ENCODE measurements around the gene SIGLEC11.
"Not testable (repeated sequence)": the region's sequence is repeated elsewhere in the genome, so short reads cannot be mapped to it uniquely, and the experiment has no call there.

Gene SIGLEC11

GRCh38 chr19:49960980-49961379 is at the start of gene SIGLEC11:
Gene SIGLEC11 (minus strand): TSS chr19:49961172. CDS start chr19:49961081, 91 bp downstream.
- DNase-seq: not testable (repeated sequence)

GRCh38 chr19:50008532-50008931 is 47.6 kb upstream of the SIGLEC11 start:
- DNase-seq: no peak

- no peak for DNase-seq
These were observed 47.0 kb upstream of the SIGLEC11 start for GRCh38 chr19:50007947-50008346.

GRCh38 chr19:50007170-50007569 is 46.2 kb upstream of the SIGLEC11 start:
- DNase-seq: no peak

- no peak for DNase-seq
These were observed 44.5 kb upstream of the SIGLEC11 start for GRCh38 chr19:50005428-50005827.

GRCh38 chr19:50003810-50004419 is 42.9 kb upstream of the SIGLEC11 start:
- DNase-seq: no peak

- no peak for DNase-seq
These were observed 42.3 kb upstream of the SIGLEC11 start for GRCh38 chr19:50003254-50003788.

GRCh38 chr19:50002386-50002960 is 41.5 kb upstream of the SIGLEC11 start:
- DNase-seq: no peak

GRCh38 chr19:50001775-50002174 is 40.8 kb upstream of the SIGLEC11 start:
- DNase-seq: no peak

- no peak for DNase-seq
These were observed 40.0 kb upstream of the SIGLEC11 start for GRCh38 chr19:50000841-50001557.

GRCh38 chr19:50000038-50000840 is 39.3 kb upstream of the SIGLEC11 start:
- DNase-seq: no peak

GRCh38 chr19:49999371-50000010 is 38.5 kb upstream of the SIGLEC11 start:
- no peak for DNase-seq

GRCh38 chr19:49997709-49998108 is 36.7 kb upstream of the SIGLEC11 start:
- peak in 1 of 6 experiments; percentile 5 for DNase-seq

- no peak for DNase-seq
These were observed 27.5 kb upstream of the SIGLEC11 start for GRCh38 chr19:49988433-49988832.

GRCh38 chr19:49988007-49988406 is 27.0 kb upstream of the SIGLEC11 start:
- no peak for DNase-seq

- peak; percentile 64 to 82 (median 76) for DNase-seq
These were observed 26.3 kb upstream of the SIGLEC11 start for GRCh38 chr19:49987159-49987698.

- no peak for DNase-seq
These were observed 25.4 kb upstream of the SIGLEC11 start for GRCh38 chr19:49986354-49986753.

- no peak for DNase-seq
These were observed 24.9 kb upstream of the SIGLEC11 start for GRCh38 chr19:49985871-49986270.

- DNase-seq: no peak
These were observed 23.5 kb upstream of the SIGLEC11 start for GRCh38 chr19:49984491-49984890.

GRCh38 chr19:49983645-49984229 is 22.8 kb upstream of the SIGLEC11 start:
- DNase-seq: peak; percentile 48 to 79 (median 66)

Data from stimulated activated naive CD4-positive, alpha-beta T cell (primary cell).